ENCODE measurements around the gene MYCBPAP. TPM values are rescaled to one million over a fixed set of nuclear protein-coding genes. Genes with fewer than 3 reads are reported as not detected.

MYCBPAP gene
- total RNA-seq, 2 experiments from 2014 or later, result 0.78 to 1.5 TPM

GRCh38 chr17:50540560-50541401, 32.5 kb downstream of the MYCBPAP start:
- ChIA-PET POLR2A (interaction anchor here (1.1 to 1.3 kb wide), 2 partner anchors 8 to 178 kb away, joined by 3 read pairs; partner anchors contain the start of genes EPN3 and LUC7L3), CTCF (no interaction called here)
- H3K27ac Mint-ChIP-seq, result no peak overlapping the region
- DNase-seq (no peak), ATAC-seq (ENCODE audit: poor library complexity) (no peak)
- Histone ChIP-seq H3K4me3 (ENCODE audit: low read length) (no peak overlapping the region), H3K27me3 (ENCODE audit: control insufficient read depth in 1 of 2, insufficient read depth in 2 of 2, low read length in 2 of 2) (no peaks in the 10 kb centered on the region), H3K36me3 (ENCODE audit: insufficient read depth, low read length) (no peaks in the 10 kb centered on the region), H3K4me1 (ENCODE audit: insufficient read depth, low read length) (peaks cover 19% of the 10 kb centered on the region), H3K9me3 (ENCODE audit: control insufficient read depth in 1 of 2, insufficient read depth in 1 of 2, low read length in 2 of 2) (no peaks in the 10 kb centered on the region), H3K27ac (ENCODE audit: low read depth in 1 of 2, low read length in 2 of 2) (no peak overlapping the region)
- peak overlapping the region; percentile 73 for H3K4me3 Mint-ChIP-seq
- TF ChIP-seq CTCF (IDR thresholded peaks at IDR 0.05), result no peak
- intact Hi-C loops (cut with DNase I, micrococcal nuclease), result loop anchor here in 1 of 2 experiments (10.0 kb wide), 1 partner anchor 56 kb away; no protein-coding TSS in a partner anchor
- no peaks in the 10 kb centered on the region for H3K36me3 Mint-ChIP-seq (ENCODE audit: low read depth)
- peaks cover 13% of the 10 kb centered on the region for H3K27me3 Mint-ChIP-seq
- peaks cover 17% of the 10 kb centered on the region for H3K4me1 Mint-ChIP-seq (ENCODE audit: low read depth)
- no peaks in the 10 kb centered on the region for H3K9me3 Mint-ChIP-seq

GRCh38 chr17:50541402-50541715, 33.1 kb downstream of the MYCBPAP start:
- no peak overlapping the region for H3K27ac ChIP-seq (ENCODE audit: low read depth in 1 of 2, low read length in 2 of 2)
- H3K27me3 Mint-ChIP-seq, result peaks cover 7% of the 10 kb centered on the region
- no peaks in the 10 kb centered on the region for H3K9me3 Mint-ChIP-seq

More at GRCh38 chr17:50541402-50541715, 33.1 kb downstream of the MYCBPAP start:
- intact Hi-C loops (cut with DNase I, micrococcal nuclease), result loop anchor here in 1 of 2 experiments (10.0 kb wide), 1 partner anchor 57 kb away; no protein-coding TSS in a partner anchor
- TF ChIP-seq CTCF (IDR thresholded peaks at IDR 0.05), result no peak
- Mint-ChIP-seq H3K27ac (no peak overlapping the region), H3K4me3 (peak overlapping the region; percentile 73), H3K36me3 (ENCODE audit: low read depth) (no peaks in the 10 kb centered on the region), H3K4me1 (ENCODE audit: low read depth) (peaks cover 17% of the 10 kb centered on the region)
- H3K4me1 ChIP-seq (ENCODE audit: insufficient read depth, low read length), result peaks cover 22% of the 10 kb centered on the region
- ChIA-PET CTCF (interaction anchor here (1.1 to 2.4 kb wide), 3 partner anchors 22 to 85 kb away, joined by 3 to 10 read pairs (median 5); no protein-coding TSS in a partner anchor), POLR2A (interaction anchor here (1.1 to 1.6 kb wide), 4 partner anchors 9 to 178 kb away, joined by 3 to 19 read pairs (median 4); partner anchors contain the start of genes CACNA1G, EPN3, LRRC59 and LUC7L3)
- H3K4me3 ChIP-seq (ENCODE audit: low read length), result peak overlapping the region; percentile 65
- ATAC-seq (ENCODE audit: poor library complexity) (no peak), DNase-seq (no peak)
- H3K36me3 ChIP-seq (ENCODE audit: insufficient read depth, low read length), result no peaks in the 10 kb centered on the region
- no peaks in the 10 kb centered on the region for H3K27me3 ChIP-seq (ENCODE audit: control insufficient read depth in 1 of 2, insufficient read depth in 2 of 2, low read length in 2 of 2)
- H3K9me3 ChIP-seq (ENCODE audit: control insufficient read depth in 1 of 2, insufficient read depth in 1 of 2, low read length in 2 of 2), result no peaks in the 10 kb centered on the region

Data from CD4-positive, alpha-beta T cell (primary cell).